AG09309 (cell line): Measurements from ENCODE around the gene SMTNL2.

Experiments
- DNase-seq: peaks from one replicate; pipeline ENCODE4 v3.0.0-alpha.2; 2010; ENCODE audit warnings: low read depth
- H3K4me3 ChIP-seq: 2 replicates; pipeline ENCODE4 v1.5.1; 2011; ENCODE audit warnings: mild to moderate bottlenecking, low read depth, low read length, moderate library complexity; ENCODE audit not compliant: control insufficient read depth
- CTCF ChIP-seq: IDR thresholded peaks from 2 replicates; pipeline ENCODE4 v1.5.1; 2011; ENCODE audit warnings: mild to moderate bottlenecking, low read depth, low read length, inconsistent platforms; ENCODE audit not compliant: insufficient read depth, control insufficient read depth; ENCODE audit errors: missing control alignments

SMTNL2 gene

GRCh38 chr17:4607773-4608187, 23.5 kb downstream of the SMTNL2 start:
- no peak for DNase-seq

GRCh38 chr17:4609761-4610160, 25.4 kb downstream of the SMTNL2 start:
- DNase-seq, result no peak
- H3K4me3 ChIP-seq, result no peak overlapping the region
- TF ChIP-seq CTCF, result no peak

More at GRCh38 chr17:4607773-4608187, 23.5 kb downstream of the SMTNL2 start:
- no peak overlapping the region for H3K4me3 ChIP-seq
- TF ChIP-seq CTCF, result no peak

GRCh38 chr17:4610162-4610561, 25.8 kb downstream of the SMTNL2 start:
- no peak for DNase-seq
- H3K4me3 ChIP-seq, result no peak overlapping the region
- TF ChIP-seq CTCF, result no peak

- TF ChIP-seq CTCF, result no peak
- DNase-seq, result no peak
- no peak overlapping the region for H3K4me3 ChIP-seq
Measured at GRCh38 chr17:4610656-4611055, 26.3 kb downstream of the SMTNL2 start.

- DNase-seq, result no peak
- no peak overlapping the region for H3K4me3 ChIP-seq
- no peak for TF ChIP-seq CTCF
Measured at GRCh38 chr17:4616476-4616875, 32.1 kb downstream of the SMTNL2 start.

GRCh38 chr17:4617090-4617489, 32.8 kb downstream of the SMTNL2 start:
- DNase-seq, result no peak
- TF ChIP-seq CTCF, result no peak
- H3K4me3 ChIP-seq, result no peak overlapping the region
